Measurements from ENCODE around the gene RNF2. TPM values are rescaled to one million over a fixed set of nuclear protein-coding genes. Genes with fewer than 3 reads are reported as not detected.

The RNF2 gene
- total RNA-seq, 1 donor from 2014 or later, result 27.0 TPM

DNA sequence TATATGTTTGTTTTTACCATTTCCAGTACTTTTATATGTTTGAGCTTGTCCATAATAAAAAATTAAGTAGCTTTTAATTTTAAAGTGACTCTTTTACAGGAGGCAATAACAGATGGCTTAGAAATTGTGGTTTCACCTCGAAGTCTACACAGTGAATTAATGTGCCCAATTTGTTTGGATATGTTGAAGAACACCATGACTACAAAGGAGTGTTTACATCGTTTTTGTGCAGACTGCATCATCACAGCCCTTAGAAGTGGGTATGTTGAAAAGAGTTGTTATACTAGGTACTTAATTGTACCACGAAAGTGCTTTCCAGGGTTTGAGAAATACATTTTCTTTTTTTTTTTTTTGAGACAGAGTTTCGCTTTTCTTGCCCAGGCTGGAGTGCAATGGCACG lies 46.1 kb downstream of the RNF2 start:
- no peak for DNase-seq (ENCODE audit: low read depth in 2 of 2)

- DNase-seq (ENCODE audit: low read depth in 2 of 2), result no peak
These were observed 49.4 kb downstream of the RNF2 start for GRCh38 chr1:185094761-185095160.

DNA sequence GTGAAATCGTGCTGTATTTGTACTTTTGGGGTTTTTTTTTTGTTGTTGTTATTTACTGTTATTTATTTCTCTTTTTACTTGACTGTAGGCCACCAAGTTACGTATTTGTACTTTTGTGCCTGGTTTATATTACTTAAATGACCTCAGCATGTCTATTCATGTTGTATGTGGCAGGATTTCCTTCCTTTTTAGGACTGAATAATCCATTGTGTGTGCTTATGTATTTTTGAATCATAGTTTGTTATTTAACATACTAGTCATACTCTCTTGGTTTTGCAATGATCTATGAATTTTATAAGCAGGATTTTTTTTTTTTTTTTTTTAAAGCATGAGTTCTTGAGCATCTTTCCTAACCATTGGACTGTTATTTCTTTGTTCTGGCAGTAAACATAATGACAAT lies 51.2 kb downstream of the RNF2 start:
- peak; percentile 48 to 71 for DNase-seq (ENCODE audit: low read depth in 2 of 2)

GRCh38 chr1:185104083-185104482 lies 58.7 kb downstream of the RNF2 start:
- no peak for DNase-seq (ENCODE audit: low read depth in 2 of 2)

DNA sequence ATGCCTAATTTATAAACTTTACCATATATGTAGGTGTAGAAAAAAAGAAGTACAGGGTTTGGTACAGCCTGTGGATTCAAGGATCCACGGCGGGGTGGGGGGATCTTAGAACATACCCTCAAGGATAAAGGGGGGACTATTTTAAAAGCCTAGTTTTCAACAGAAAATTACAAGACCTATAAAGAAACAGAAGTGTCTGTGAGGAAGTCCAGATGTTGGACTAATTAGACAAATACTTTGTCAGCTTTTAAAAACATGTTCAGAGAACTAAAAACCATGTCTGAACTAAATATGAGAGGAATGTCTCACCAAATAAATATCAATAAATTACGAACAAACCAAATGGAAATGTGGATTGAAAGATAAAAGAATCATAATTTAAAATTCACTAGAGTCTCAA lies 59.8 kb downstream of the RNF2 start:
- DNase-seq (ENCODE audit: low read depth in 2 of 2), result no peak

GRCh38 chr1:185108321-185108720 lies 63.0 kb downstream of the RNF2 start:
- DNase-seq (ENCODE audit: low read depth in 2 of 2), result peak; percentile 6 to 17

DNA sequence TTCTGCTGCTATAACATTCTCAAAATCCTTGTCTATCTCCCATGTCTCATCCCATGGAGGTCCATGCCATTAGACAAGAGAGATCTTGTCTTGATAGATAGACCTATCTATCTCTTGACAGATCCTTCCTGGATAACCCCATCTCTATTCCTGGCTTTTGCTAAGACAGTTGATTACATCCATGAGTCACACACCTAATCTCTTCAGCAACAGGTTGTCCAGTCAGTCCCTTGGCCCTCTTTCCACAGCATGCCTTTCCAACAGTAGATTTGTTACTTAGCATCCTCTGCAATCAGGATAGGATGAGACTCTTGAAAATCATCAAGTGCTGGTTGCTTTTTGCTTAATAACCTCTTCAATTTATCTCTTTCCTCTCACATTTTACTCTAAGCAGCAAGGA lies 64.8 kb downstream of the RNF2 start:
- DNase-seq (ENCODE audit: low read depth in 2 of 2), result no peak

DNA sequence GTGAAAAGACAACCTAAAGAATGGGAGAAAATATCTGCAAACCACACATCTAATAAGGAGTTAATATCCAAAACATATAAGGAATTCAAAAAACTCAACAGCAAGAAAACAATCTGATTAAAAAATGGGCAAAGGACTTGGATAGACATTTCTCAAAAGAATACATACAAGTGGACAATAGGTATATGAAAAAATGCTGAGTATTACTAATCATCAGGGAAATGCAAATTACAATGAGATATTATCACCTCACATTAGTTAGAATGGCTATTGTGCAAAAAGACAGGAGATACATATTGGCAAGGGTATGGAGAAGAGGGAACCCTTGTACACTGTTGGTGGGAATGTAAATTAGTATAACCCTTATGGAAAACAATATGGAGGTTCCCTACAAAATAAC lies 66.5 kb downstream of the RNF2 start:
- DNase-seq (ENCODE audit: low read depth in 2 of 2), result no peak

DNA sequence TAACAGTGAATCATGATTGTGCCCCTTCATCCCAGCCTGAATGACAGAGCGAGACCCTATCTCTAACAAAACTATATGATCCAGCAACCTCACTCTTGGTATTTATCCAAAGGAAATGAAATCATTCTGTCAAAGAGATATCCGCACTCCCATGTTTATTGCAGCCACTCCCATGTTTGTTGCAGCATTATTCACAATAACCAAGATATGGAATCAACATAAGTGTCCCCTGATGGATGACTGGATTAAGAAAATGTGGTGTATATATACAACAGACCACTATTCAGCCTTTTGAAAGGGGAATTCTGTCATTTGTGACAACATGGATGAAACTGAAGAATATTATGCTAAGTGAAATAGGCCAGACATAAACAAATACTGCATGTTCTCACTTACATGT lies 67.0 kb downstream of the RNF2 start:
- peak in 1 of 2 donors; percentile 23 for DNase-seq (ENCODE audit: low read depth in 2 of 2)

DNA sequence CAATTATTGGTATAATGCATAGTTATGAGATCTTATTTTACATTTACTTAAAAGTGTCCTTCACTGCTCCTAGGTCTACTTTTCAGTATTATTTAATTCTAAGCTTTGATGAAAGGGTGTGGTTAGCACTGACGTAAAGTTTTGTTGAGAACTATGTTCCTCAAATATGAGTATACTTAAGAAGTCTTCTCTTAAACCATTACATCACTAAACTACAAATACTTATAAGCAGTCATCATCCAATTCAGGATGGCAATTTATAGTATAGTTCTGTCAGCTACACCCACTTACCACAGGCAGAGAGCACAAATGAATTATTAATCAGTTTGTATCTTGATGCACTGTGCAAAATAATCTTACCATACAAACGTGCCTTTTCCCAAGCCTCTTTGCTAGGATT lies 84.3 kb downstream of the RNF2 start:
- no peak for DNase-seq (ENCODE audit: low read depth in 2 of 2)

DNA sequence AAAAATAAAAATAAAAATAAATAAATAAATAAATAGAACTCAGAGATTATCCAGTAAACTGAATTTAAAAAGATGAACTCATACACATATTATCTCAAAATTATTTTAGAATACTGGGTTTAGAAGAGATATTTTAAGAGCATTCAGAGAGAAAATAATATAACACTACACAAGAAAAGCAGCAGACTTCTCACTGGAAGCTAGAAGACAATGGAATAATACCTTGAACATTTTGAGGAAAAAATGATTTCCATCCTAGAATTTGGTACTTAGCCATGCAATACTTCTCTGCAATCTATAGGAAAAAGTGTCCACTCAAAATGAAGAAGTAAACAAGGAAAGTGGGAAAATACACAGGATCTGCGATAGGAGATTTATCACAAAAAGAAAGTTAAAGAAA lies 87.2 kb downstream of the RNF2 start:
- no peak for DNase-seq (ENCODE audit: low read depth in 2 of 2)

- DNase-seq (ENCODE audit: low read depth in 2 of 2), result no peak
These were observed 92.7 kb downstream of the RNF2 start for GRCh38 chr1:185137896-185138545.

DNA sequence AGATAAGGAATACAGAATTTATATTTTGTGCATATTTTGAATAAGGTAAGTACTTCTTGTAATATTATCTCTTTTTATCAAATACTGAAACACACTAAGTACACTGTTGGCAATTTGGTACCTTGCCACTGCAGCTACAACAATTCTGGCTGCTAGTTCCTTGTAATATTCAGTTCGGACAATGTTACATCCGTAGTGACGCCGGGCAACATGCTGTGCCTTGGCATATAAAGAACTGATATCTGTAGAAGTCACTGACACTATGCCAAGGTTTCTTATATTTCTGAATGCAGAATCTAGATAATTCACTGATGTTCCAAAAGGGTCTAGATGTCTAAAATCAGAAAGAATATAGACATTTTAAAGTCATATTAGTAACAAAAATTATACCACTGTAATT lies 93.9 kb downstream of the RNF2 start:
- DNase-seq (ENCODE audit: low read depth in 2 of 2), result no peak

DNA sequence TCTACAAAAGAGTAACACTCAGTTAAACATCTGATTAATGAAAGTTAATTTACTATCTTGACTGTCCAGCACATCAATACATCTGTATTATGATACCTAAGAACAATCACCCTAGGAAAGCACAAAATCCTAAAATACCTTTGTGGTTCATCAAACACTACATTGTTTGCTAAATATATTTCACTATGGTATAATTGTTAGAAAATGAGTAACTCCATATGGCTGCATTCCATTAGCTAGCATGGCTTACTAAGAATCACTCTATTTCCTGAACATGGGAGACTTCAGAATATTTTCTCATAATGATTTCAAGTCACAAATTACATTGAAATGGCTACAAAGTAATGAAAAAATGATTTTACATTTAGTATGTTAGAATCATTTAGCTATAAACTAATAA lies 98.9 kb downstream of the RNF2 start:
- DNase-seq (ENCODE audit: low read depth in 2 of 2), result peak in 1 of 2 donors; percentile 48

- no peak for DNase-seq (ENCODE audit: low read depth in 2 of 2)
These were observed 105.9 kb downstream of the RNF2 start for GRCh38 chr1:185151215-185151614.

Other genes with a start within 250 kb of the RNF2 start
- 0.60 and 1.7 TPM in 2 replicates for gene NIBAN1, start 71.0 kb upstream of the RNF2 start, total RNA-seq
- 10.7 TPM in 2 replicates for gene TRMT1L, start 111.4 kb downstream of the RNF2 start, total RNA-seq
- gene SWT1, start 111.6 kb downstream of the RNF2 start, total RNA-seq, result 3.5 and 6.0 TPM in 2 replicates

All from lung microvascular endothelial cell (primary cell).